ENCODE measurements around the gene RABL6.
A peak's percentile ranks its signal among the peaks of the same experiment; 100 is the strongest.
"Not testable (repeated sequence)": the region's sequence is repeated elsewhere in the genome, so short reads cannot be mapped to it uniquely, and the experiment has no call there.

The RABL6 gene

DNA sequence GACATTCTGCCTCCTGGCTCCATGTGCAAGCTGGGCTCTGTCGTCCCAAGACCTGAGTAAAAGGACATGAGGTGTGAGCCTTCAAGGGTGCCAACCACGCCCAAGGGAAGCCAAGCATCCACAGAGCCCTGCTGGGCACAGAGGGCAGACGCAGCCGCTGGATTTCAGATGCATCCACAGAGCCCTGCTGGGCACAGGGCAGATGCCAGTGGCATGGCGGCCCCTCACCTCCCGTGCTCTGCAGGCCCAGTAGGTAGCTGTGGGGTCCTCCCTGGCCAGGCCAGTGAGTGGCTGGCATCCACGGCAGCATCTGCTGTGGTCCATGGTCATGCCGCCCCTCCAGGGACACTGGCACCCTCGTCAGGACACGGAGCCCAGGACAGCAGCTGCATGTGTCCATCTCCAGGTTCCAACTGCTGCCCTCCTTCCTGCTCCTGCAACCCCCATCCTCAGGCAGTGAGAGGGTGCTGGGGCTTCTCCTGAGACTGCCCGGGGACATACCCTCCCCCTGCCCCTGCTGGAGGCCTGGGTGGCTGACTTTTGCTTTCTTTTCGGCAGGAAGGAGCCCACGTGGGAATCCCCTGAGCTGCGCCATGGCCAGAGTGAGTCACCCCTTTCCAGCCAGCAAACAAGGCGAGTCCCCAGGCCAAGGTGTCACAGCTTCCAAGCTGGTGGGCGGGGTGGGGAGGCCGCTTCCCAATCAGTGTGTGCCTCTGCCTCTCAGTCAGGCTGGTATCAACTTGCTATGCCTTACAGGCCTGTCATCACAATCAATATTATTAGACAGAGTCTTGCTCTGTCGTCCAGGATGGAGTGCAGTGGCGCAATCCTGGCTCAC is 74.6 kb downstream of the RABL6 start:
- DNase-seq (ENCODE audit: low spot score): peak; percentile 85

DNA sequence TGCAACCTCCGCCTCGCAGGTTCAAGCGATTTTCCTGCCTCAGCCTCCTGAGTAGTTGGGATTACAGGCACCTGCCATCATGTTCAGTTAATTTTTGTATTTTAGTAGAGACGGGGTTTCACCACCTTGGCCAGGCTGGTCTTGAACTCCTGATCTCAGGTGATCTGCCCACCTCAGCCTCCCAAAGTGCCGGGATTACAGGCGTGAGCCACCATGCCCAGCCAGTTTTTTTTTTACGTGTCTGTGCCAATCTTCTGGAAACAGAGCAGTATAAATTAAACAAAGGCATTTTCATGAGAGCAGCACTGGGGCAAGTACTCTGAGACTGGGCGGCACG is 75.2 kb downstream of the RABL6 start:
- DNase-seq (ENCODE audit: low spot score): not testable (repeated sequence)

DNA sequence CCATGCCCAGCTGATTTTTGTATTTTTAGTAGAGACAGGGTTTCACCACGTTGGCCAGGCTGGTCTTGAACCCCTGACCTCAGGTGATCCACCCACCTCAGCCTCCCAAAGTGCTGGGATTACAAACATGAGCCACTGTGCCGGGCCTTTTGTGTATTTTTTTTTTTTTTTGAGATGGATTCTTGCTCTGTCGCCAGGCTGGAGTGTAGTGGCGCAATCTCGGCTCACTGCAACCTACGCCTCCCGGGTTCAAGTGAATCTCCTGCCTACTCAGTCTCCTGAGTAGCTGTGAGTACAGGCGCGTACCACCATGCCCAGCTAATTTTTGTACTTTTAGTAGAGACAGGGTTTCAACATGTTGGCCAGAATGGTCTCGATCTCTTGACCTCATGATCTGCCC is 75.9 kb downstream of the RABL6 start:
- not testable (repeated sequence) for DNase-seq (ENCODE audit: low spot score)

DNA sequence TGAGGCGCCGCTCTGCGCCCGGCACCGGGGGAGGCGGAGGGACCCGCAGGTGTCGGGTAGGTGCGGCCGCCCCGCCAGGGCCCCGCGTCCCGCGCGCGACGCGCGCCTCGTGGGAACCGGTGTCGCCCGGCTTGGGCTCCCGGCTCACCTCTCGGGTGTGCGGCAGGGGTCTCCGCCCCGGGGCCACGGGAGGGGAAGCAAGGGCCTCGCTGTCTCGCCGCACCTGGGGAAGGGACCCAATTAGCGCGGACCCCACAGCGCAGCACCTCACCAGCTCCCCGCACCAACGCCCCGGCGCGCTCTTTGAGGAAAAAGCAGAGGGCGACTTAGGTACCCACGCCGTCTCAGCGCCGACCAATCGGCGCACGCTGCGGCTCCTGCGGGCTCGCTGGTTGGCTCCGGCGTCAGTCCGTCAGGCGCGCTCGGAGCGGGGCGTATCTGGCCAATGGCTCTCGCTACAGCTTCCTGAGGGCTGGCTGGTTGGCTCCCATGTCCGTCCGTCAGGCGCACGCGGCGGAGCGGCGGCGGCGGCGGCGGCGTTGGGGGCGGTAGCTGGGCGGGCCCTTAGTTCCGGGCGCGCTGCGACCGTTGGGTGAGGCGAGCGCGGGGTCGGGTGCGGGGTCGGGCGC is 78.3 kb downstream of the RABL6 start, which contains the start of gene TRAF2:
Gene TRAF2 (plus strand): TSS at position 567 of the 629 bp plus-strand sequence. CDS start 12,225 bp downstream, outside the sequence.
- peak; percentile 100 for DNase-seq (ENCODE audit: low spot score)

DNA sequence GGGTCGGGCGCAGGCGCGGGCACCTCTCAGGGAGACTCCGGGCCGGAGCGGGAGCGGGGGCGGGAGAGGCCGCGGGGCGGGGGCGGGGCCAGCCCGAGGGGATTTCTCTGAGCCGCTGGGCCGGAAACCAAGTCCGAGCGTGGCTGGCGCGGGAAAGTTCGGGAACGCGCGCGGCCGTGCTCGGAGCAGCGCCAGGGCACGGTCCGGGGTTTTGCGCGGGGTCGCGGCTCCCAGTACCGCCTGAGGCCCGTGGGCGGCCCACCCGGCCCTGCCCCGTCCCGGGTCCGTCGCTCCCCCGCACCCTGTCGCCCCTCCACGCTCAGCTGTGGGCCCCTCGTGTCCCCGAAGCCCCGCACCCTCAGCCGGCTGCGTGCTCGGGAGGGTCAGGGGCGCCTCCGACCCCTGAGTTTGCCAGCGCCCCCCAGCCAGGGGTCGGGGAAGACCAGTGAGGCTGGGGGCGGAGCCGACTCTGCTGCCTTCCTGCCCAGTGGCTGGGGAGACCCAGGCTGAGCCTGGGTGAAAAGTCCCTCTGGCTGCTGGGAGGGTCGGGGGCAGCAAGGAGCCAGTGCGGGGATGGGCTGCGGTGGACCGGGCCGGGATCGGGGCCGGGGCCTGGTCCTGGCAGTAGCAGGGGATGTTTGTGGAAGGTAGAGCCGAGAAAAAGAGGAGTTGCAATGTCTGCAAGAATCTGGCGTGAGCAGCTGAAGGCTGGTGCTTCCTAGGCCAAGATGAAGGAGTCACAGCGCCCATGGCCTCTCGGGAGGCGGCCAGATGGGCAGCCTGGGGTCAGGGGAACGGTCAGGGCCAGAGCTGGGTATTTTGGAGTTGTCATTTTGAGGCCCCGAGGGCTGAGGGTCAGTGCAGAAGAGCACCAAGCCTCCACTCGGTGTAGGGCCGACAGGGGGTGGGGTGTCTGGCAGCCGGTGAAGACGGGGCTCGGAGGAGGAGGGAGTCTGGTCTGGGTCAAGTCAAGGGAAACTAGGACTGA is 79.2 kb downstream of the RABL6 start:
- DNase-seq (ENCODE audit: low spot score): peak; percentile 46

DNA sequence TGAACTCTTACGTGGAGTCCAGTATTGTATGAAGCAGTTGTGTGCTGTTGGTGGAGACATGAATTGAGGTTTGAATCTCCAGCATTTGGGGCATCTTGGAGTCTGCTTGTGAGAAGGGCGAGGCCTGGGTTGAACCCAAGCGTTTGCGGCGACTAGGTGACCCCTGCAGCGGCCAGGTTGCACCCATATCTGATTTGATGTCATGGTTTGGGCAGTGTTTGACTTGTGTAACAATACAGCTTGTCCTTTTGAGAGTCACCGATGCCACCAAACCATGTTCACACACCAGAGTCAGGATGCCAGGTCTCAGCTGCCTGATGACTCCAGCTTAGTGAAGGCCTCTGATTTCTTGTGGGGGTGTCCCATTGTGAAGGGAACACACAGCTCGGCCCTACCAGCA is 80.7 kb downstream of the RABL6 start:
- DNase-seq (ENCODE audit: low spot score): no peak

DNA sequence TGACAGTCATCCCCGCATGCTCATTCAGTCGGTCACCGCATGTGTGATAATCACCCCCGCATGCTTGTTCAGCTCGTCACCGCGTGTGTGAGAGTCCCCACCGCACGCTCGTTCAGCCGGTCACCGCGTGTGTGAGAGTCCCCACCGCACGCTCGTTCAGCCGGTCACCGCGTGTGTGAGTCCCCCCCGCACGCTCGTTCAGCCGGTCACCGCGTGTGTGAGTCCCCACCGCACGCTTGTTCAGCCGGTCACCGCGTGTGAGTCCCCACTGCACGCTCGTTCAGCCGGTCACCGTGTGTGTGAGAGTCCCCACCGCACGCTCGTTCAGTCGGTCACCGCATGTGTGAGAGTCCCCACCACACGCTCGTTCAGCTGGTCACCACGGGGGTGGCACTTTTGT is 82.1 kb downstream of the RABL6 start:
- no peak for DNase-seq (ENCODE audit: low spot score)

DNA sequence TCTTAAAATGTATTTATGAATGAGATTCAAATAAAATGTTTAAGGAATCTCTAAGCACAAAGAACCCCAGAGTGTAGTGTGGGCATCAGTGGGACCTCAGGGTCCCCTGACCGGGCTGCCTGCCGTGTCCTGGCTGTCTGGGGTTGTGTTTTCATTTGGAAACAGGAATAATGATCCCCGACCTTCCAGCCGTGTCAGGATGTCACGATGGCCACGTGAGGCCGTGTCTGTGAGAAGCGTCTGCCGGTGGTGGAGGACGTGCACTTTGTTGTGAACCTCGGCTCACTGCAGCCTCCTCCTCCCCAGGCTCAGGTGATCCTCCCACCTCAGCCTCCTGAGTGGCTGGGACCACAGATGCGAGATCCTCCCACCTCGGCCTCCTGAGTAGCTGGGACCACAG is 82.9 kb downstream of the RABL6 start:
- DNase-seq (ENCODE audit: low spot score): no peak

Data from COLO829 (cell line).